Activated T-helper 2 cell treated with anti-CD3 and anti-CD28 coated beads, Interferon-gamma antibody, Interleukin-2, Interleukin-4, amounts not matched to agents 10 μg/mL and 5 μg/mL and 100 μg/mL, durations not matched to agents 14 hours and 24 hours and 36 hours (primary cell): ENCODE data around the gene APBA2. TPM values are rescaled to one million over a fixed set of nuclear protein-coding genes. Genes with fewer than 3 reads are reported as not detected.

Experiments used
- DNase-seq: peaks from one replicate; pipeline ENCODE4 v3.0.0; 2021; ENCODE audit warnings: low spot score
- H3K27ac Mint-ChIP-seq: one replicate; pipeline ENCODE4 v1.8.0; 2021; ENCODE audit warnings: mixed read lengths
- H3K27me3 Mint-ChIP-seq: one replicate; pipeline ENCODE4 v1.8.0; 2021; ENCODE audit warnings: low read depth, mixed read lengths
- H3K36me3 Mint-ChIP-seq: one replicate; pipeline ENCODE4 v1.8.0; 2021; ENCODE audit warnings: low read depth, mixed read lengths
- H3K4me1 Mint-ChIP-seq: one replicate; pipeline ENCODE4 v1.8.0; 2021; ENCODE audit warnings: low read depth, mixed read lengths
- H3K4me3 Mint-ChIP-seq: one replicate; pipeline ENCODE4 v1.8.0; 2021; ENCODE audit warnings: low read depth, mild to moderate bottlenecking, moderate library complexity, mixed read lengths
- H3K9me3 Mint-ChIP-seq: one replicate; pipeline ENCODE4 v1.8.0; 2021; ENCODE audit warnings: mixed read lengths
- intact Hi-C: fragments of 100-400 bp; cut with micrococcal nuclease; formaldehyde crosslinking; loops from one replicate; pipeline ENCODE4 v1.15.1; 2023
- total RNA-seq: library from RNA; stranded (reverse); gene quantifications from 2 replicates; pipeline ENCODE4 v1.2.3, GENCODE V29; 2022

APBA2 gene
- total RNA-seq, 1 donor from 2014 or later = 1.2 TPM

GRCh38 chr15:29121907-29122306, 236.1 kb downstream of the APBA2 start:
- H3K4me3 Mint-ChIP-seq = no peak overlapping the region
- H3K27ac Mint-ChIP-seq = no peak overlapping the region
- H3K9me3 Mint-ChIP-seq = no peaks in the 10 kb centered on the region
- no peaks in the 10 kb centered on the region for H3K27me3 Mint-ChIP-seq
- no peaks in the 10 kb centered on the region for H3K36me3 Mint-ChIP-seq
- no peak for DNase-seq
- H3K4me1 Mint-ChIP-seq = no peaks in the 10 kb centered on the region
- intact Hi-C loops = no loop called here

GRCh38 chr15:29122506-29122905, 236.7 kb downstream of the APBA2 start:
- no peak for DNase-seq
- H3K9me3 Mint-ChIP-seq = no peaks in the 10 kb centered on the region
- H3K4me3 Mint-ChIP-seq = no peak overlapping the region
- no peaks in the 10 kb centered on the region for H3K36me3 Mint-ChIP-seq
- H3K27ac Mint-ChIP-seq = no peak overlapping the region
- no peaks in the 10 kb centered on the region for H3K4me1 Mint-ChIP-seq
- intact Hi-C loops = no loop called here
- no peaks in the 10 kb centered on the region for H3K27me3 Mint-ChIP-seq

- no peak for DNase-seq
- Mint-ChIP-seq H3K4me1 (no peaks in the 10 kb centered on the region), H3K4me3 (no peak overlapping the region), H3K27ac (no peak overlapping the region), H3K27me3 (no peaks in the 10 kb centered on the region), H3K9me3 (no peaks in the 10 kb centered on the region), H3K36me3 (no peaks in the 10 kb centered on the region)
- intact Hi-C loops = no loop called here
Measured at GRCh38 chr15:29123171-29123570, 237.4 kb downstream of the APBA2 start.

GRCh38 chr15:29123991-29124390, 238.2 kb downstream of the APBA2 start:
- Mint-ChIP-seq H3K27me3 (no peaks in the 10 kb centered on the region), H3K4me3 (no peak overlapping the region), H3K4me1 (no peaks in the 10 kb centered on the region), H3K9me3 (no peaks in the 10 kb centered on the region), H3K36me3 (no peaks in the 10 kb centered on the region), H3K27ac (no peak overlapping the region)
- no peak for DNase-seq
- intact Hi-C loops = no loop called here

GRCh38 chr15:29124581-29125381, 239.0 kb downstream of the APBA2 start:
- H3K4me3 Mint-ChIP-seq = no peak overlapping the region
- no peaks in the 10 kb centered on the region for H3K27me3 Mint-ChIP-seq
- no peaks in the 10 kb centered on the region for H3K9me3 Mint-ChIP-seq
- intact Hi-C loops = no loop called here
- no peaks in the 10 kb centered on the region for H3K36me3 Mint-ChIP-seq
- H3K4me1 Mint-ChIP-seq = no peaks in the 10 kb centered on the region
- H3K27ac Mint-ChIP-seq = no peak overlapping the region
- DNase-seq = no peak

GRCh38 chr15:29125382-29126207, 239.8 kb downstream of the APBA2 start:
- intact Hi-C loops = no loop called here
- H3K4me1 Mint-ChIP-seq = no peaks in the 10 kb centered on the region
- H3K27ac Mint-ChIP-seq = no peak overlapping the region
- no peaks in the 10 kb centered on the region for H3K27me3 Mint-ChIP-seq
- no peaks in the 10 kb centered on the region for H3K36me3 Mint-ChIP-seq
- no peak for DNase-seq
- H3K9me3 Mint-ChIP-seq = no peaks in the 10 kb centered on the region
- H3K4me3 Mint-ChIP-seq = no peak overlapping the region

GRCh38 chr15:29126208-29126536, 240.4 kb downstream of the APBA2 start:
- Mint-ChIP-seq H3K36me3 (no peaks in the 10 kb centered on the region), H3K9me3 (no peaks in the 10 kb centered on the region), H3K27me3 (no peaks in the 10 kb centered on the region), H3K4me3 (no peak overlapping the region), H3K4me1 (no peaks in the 10 kb centered on the region), H3K27ac (no peak overlapping the region)
- intact Hi-C loops = no loop called here
- no peak for DNase-seq

GRCh38 chr15:29126821-29127461, 241.2 kb downstream of the APBA2 start:
- DNase-seq = no peak
- intact Hi-C loops = no loop called here
- Mint-ChIP-seq H3K4me1 (peaks cover 2% of the 10 kb centered on the region), H3K27ac (no peak overlapping the region), H3K4me3 (no peak overlapping the region), H3K36me3 (no peaks in the 10 kb centered on the region), H3K9me3 (no peaks in the 10 kb centered on the region), H3K27me3 (no peaks in the 10 kb centered on the region)

- no peaks in the 10 kb centered on the region for H3K36me3 Mint-ChIP-seq
- H3K4me1 Mint-ChIP-seq = peaks cover 2% of the 10 kb centered on the region
- intact Hi-C loops = no loop called here
- H3K9me3 Mint-ChIP-seq = no peaks in the 10 kb centered on the region
- no peak overlapping the region for H3K4me3 Mint-ChIP-seq
- H3K27me3 Mint-ChIP-seq = no peaks in the 10 kb centered on the region
- H3K27ac Mint-ChIP-seq = no peak overlapping the region
- DNase-seq = no peak
Measured at GRCh38 chr15:29127506-29128430, 242.0 kb downstream of the APBA2 start.

- Mint-ChIP-seq H3K27ac (no peak overlapping the region), H3K4me1 (peaks cover 2% of the 10 kb centered on the region), H3K9me3 (no peaks in the 10 kb centered on the region), H3K27me3 (no peaks in the 10 kb centered on the region), H3K4me3 (no peak overlapping the region), H3K36me3 (no peaks in the 10 kb centered on the region)
- no peak for DNase-seq
- intact Hi-C loops = no loop called here
Measured at GRCh38 chr15:29128671-29129070, 242.9 kb downstream of the APBA2 start.

- no peak for DNase-seq
- peaks cover 2% of the 10 kb centered on the region for H3K4me1 Mint-ChIP-seq
- no peak overlapping the region for H3K4me3 Mint-ChIP-seq
- no peaks in the 10 kb centered on the region for H3K36me3 Mint-ChIP-seq
- no peak overlapping the region for H3K27ac Mint-ChIP-seq
- no peaks in the 10 kb centered on the region for H3K9me3 Mint-ChIP-seq
- H3K27me3 Mint-ChIP-seq = no peaks in the 10 kb centered on the region
- intact Hi-C loops = no loop called here
Measured at GRCh38 chr15:29129221-29129620, 243.4 kb downstream of the APBA2 start.

GRCh38 chr15:29129926-29130325, 244.2 kb downstream of the APBA2 start:
- H3K9me3 Mint-ChIP-seq = no peaks in the 10 kb centered on the region
- no peaks in the 10 kb centered on the region for H3K36me3 Mint-ChIP-seq
- H3K27me3 Mint-ChIP-seq = no peaks in the 10 kb centered on the region
- intact Hi-C loops = no loop called here
- no peak overlapping the region for H3K4me3 Mint-ChIP-seq
- H3K27ac Mint-ChIP-seq = no peak overlapping the region
- H3K4me1 Mint-ChIP-seq = peaks cover 2% of the 10 kb centered on the region
- DNase-seq = no peak
